ENCODE measurements around the gene TAF11L3.
"Not testable (repeated sequence)": the region's sequence is repeated elsewhere in the genome, so short reads cannot be mapped to it uniquely, and the experiment has no call there.

DNA sequence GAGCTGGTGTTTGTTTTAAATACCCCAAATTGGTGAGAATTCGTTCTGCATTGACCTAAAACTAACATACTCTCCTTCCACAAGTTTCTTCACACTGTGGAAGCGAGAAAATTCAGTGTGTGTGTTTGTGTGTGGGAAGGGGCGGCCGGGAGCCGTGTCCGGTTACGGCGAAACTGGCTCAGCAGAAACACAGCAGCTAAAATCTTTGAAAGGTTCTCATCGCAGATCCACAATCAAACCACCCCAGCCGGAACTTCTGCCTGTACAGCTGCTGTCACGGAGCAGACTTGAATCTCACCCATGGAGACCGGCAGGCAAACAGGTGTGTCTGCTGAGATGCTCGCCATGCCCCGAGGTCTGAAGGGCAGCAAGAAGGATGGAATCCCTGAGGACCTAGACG, at the start of gene TAF11L3:
- not testable (repeated sequence) for TF ChIP-seq TAF1 (IDR thresholded peaks at IDR 0.05; ENCODE audit: borderline replicate concordance, insufficient read depth, low read length); POLR2AphosphoS5 (IDR thresholded peaks at IDR 0.05; ENCODE audit: low read depth, low read length)
- TF ChIP-seq, protein P1, sequence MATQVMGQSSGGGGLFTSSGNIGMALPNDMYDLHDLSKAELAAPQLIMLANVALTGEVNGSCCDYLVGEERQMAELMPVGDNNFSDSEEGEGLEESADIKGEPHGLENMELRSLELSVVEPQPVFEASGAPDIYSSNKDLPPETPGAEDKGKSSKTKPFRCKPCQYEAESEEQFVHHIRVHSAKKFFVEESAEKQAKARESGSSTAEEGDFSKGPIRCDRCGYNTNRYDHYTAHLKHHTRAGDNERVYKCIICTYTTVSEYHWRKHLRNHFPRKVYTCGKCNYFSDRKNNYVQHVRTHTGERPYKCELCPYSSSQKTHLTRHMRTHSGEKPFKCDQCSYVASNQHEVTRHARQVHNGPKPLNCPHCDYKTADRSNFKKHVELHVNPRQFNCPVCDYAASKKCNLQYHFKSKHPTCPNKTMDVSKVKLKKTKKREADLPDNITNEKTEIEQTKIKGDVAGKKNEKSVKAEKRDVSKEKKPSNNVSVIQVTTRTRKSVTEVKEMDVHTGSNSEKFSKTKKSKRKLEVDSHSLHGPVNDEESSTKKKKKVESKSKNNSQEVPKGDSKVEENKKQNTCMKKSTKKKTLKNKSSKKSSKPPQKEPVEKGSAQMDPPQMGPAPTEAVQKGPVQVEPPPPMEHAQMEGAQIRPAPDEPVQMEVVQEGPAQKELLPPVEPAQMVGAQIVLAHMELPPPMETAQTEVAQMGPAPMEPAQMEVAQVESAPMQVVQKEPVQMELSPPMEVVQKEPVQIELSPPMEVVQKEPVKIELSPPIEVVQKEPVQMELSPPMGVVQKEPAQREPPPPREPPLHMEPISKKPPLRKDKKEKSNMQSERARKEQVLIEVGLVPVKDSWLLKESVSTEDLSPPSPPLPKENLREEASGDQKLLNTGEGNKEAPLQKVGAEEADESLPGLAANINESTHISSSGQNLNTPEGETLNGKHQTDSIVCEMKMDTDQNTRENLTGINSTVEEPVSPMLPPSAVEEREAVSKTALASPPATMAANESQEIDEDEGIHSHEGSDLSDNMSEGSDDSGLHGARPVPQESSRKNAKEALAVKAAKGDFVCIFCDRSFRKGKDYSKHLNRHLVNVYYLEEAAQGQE (IDR thresholded peaks at IDR 0.05; ENCODE audit: insufficient read depth in 1 of 2, low read depth in 2 of 2, low read length in 2 of 2): not testable (repeated sequence)
